Mammary epithelial cell (primary cell): ENCODE measurements around the gene MAMLD1.

Experiments used
- EZH2 ChIP-seq: IDR thresholded peaks from 2 replicates; pipeline ENCODE4 v1.6.1; 2012; ENCODE audit warnings: low read length, inconsistent platforms, borderline replicate concordance
- TF ChIP-seq, protein P1 (sequence below), 2 donors: IDR thresholded peaks in 1 of 2; conservative IDR thresholded peaks in 1 of 2; 2 replicates each; pipeline ENCODE4 v1.5.1; 2011 to 2012; ENCODE audit warnings: inconsistent platforms in 2 of 2, low read length in 2 of 2, mild to moderate bottlenecking in 2 of 2, control low read depth in 1 of 2, low read depth in 1 of 2; ENCODE audit not compliant: insufficient read depth in 1 of 2; ENCODE audit errors: extremely low read depth in 1 of 2

DNA sequence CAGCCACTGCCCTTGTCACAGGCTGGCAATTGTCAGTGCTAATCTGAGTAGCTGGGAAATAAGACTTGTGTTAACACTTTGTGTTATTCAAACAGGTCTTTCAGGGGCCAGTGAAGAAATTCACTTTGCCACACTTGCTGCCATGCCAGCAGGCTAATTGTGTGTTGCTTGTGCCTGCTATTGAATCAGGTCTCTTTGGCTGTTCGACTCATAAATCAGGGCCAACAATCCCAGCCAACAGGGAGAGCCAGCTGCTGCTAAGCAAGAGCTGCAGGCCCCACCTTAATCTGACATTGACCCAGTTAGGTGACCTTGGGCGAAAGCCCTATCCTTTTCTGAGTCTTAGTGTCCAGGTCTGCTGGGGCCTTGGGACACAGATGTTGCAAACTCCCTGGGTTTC, 28.1 kb upstream of the MAMLD1 start:
- TF ChIP-seq, protein P1, sequence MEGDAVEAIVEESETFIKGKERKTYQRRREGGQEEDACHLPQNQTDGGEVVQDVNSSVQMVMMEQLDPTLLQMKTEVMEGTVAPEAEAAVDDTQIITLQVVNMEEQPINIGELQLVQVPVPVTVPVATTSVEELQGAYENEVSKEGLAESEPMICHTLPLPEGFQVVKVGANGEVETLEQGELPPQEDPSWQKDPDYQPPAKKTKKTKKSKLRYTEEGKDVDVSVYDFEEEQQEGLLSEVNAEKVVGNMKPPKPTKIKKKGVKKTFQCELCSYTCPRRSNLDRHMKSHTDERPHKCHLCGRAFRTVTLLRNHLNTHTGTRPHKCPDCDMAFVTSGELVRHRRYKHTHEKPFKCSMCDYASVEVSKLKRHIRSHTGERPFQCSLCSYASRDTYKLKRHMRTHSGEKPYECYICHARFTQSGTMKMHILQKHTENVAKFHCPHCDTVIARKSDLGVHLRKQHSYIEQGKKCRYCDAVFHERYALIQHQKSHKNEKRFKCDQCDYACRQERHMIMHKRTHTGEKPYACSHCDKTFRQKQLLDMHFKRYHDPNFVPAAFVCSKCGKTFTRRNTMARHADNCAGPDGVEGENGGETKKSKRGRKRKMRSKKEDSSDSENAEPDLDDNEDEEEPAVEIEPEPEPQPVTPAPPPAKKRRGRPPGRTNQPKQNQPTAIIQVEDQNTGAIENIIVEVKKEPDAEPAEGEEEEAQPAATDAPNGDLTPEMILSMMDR (conservative IDR thresholded peaks at IDR 0.05 in 1 of 2, IDR thresholded peaks at IDR 0.05 in 1 of 2; ENCODE audit: extremely low read depth in 1 of 2, insufficient read depth in 1 of 2, low read depth in 1 of 2, low read length in 2 of 2): no peak
- TF ChIP-seq EZH2: no peak
